ENCODE data around the gene ABI3BP. TPM values are rescaled to one million over a fixed set of nuclear protein-coding genes. Genes with fewer than 3 reads are reported as not detected.

Gene ABI3BP
- total RNA-seq, 1 donor from 2014 or later: 1.1 TPM

GRCh38 chr3:100981164-100981911, 11.9 kb downstream of the ABI3BP start:
- FAIRE-seq (no peak), DNase-seq (ENCODE audit: low read depth) (no peak)
- Histone ChIP-seq H4K20me1 (ENCODE audit: insufficient read depth, low read length) (no peaks in the 10 kb centered on the region), H3K27ac (ENCODE audit: low read depth, low read length) (no peak overlapping the region), H3K9ac (ENCODE audit: low read length) (no peak overlapping the region), H2AFZ (ENCODE audit: low read depth, low read length) (no peak overlapping the region), H3K4me2 (ENCODE audit: low read length) (no peak overlapping the region), H3K36me3 (ENCODE audit: insufficient read depth, low read length) (no peaks in the 10 kb centered on the region), H3K4me3 (ENCODE audit: insufficient read depth, low read depth, low read length) (no peak overlapping the region), H3K79me2 (ENCODE audit: insufficient read depth, low read length) (no peaks in the 10 kb centered on the region), H3K27me3 (ENCODE audit: insufficient read depth, low read length) (no peaks in the 10 kb centered on the region), H3K4me1 (ENCODE audit: insufficient read depth, low read length) (no peaks in the 10 kb centered on the region), H3K9me3 (ENCODE audit: insufficient read depth, low read depth, low read length) (no peaks in the 10 kb centered on the region)
- Mint-ChIP-seq H3K36me3 (ENCODE audit: low read depth, unreplicated experiment) (no peaks in the 10 kb centered on the region), H3K9me3 (ENCODE audit: unreplicated experiment) (no peaks in the 10 kb centered on the region), H3K4me1 (ENCODE audit: low read depth, unreplicated experiment) (peaks cover 5% of the 10 kb centered on the region), H3K4me3 (ENCODE audit: unreplicated experiment) (no peak overlapping the region), H3K27me3 (ENCODE audit: low read depth, unreplicated experiment) (peaks cover 3% of the 10 kb centered on the region), H3K27ac (ENCODE audit: unreplicated experiment) (no peak overlapping the region)
- TF ChIP-seq EZH2 (IDR thresholded peaks at IDR 0.05; ENCODE audit: insufficient read depth, low read length) (no peak), CTCF (IDR thresholded peaks at IDR 0.05; ENCODE audit: insufficient read depth, low read depth, low read length) (no peak)

GRCh38 chr3:100978011-100978659, 15.1 kb downstream of the ABI3BP start:
- Mint-ChIP-seq H3K9me3 (ENCODE audit: unreplicated experiment) (no peaks in the 10 kb centered on the region), H3K4me1 (ENCODE audit: low read depth, unreplicated experiment) (peaks cover 6% of the 10 kb centered on the region), H3K27ac (ENCODE audit: unreplicated experiment) (no peak overlapping the region), H3K36me3 (ENCODE audit: low read depth, unreplicated experiment) (no peaks in the 10 kb centered on the region), H3K27me3 (ENCODE audit: low read depth, unreplicated experiment) (peaks cover 3% of the 10 kb centered on the region), H3K4me3 (ENCODE audit: unreplicated experiment) (no peak overlapping the region)
- Histone ChIP-seq H3K9ac (ENCODE audit: low read length) (no peak overlapping the region), H3K4me3 (ENCODE audit: insufficient read depth, low read depth, low read length) (no peak overlapping the region), H3K9me3 (ENCODE audit: insufficient read depth, low read depth, low read length) (no peaks in the 10 kb centered on the region), H3K4me2 (ENCODE audit: low read length) (no peak overlapping the region), H3K27me3 (ENCODE audit: insufficient read depth, low read length) (no peaks in the 10 kb centered on the region), H3K27ac (ENCODE audit: low read depth, low read length) (no peak overlapping the region), H3K36me3 (ENCODE audit: insufficient read depth, low read length) (no peaks in the 10 kb centered on the region), H4K20me1 (ENCODE audit: insufficient read depth, low read length) (no peaks in the 10 kb centered on the region), H3K79me2 (ENCODE audit: insufficient read depth, low read length) (no peaks in the 10 kb centered on the region), H2AFZ (ENCODE audit: low read depth, low read length) (no peak overlapping the region), H3K4me1 (ENCODE audit: insufficient read depth, low read length) (no peaks in the 10 kb centered on the region)
- TF ChIP-seq EZH2 (IDR thresholded peaks at IDR 0.05; ENCODE audit: insufficient read depth, low read length) (no peak), CTCF (IDR thresholded peaks at IDR 0.05; ENCODE audit: insufficient read depth, low read depth, low read length) (no peak)
- FAIRE-seq: peak; percentile 13
- peak; percentile 16 for DNase-seq (ENCODE audit: low read depth)

- no peaks in the 10 kb centered on the region for H3K9me3 Mint-ChIP-seq (ENCODE audit: unreplicated experiment)
- Histone ChIP-seq H3K27ac (ENCODE audit: low read depth, low read length) (no peak overlapping the region), H3K36me3 (ENCODE audit: insufficient read depth, low read length) (no peaks in the 10 kb centered on the region), H3K4me2 (ENCODE audit: low read length) (no peak overlapping the region), H2AFZ (ENCODE audit: low read depth, low read length) (no peak overlapping the region), H3K4me3 (ENCODE audit: insufficient read depth, low read depth, low read length) (no peak overlapping the region), H3K4me1 (ENCODE audit: insufficient read depth, low read length) (no peaks in the 10 kb centered on the region), H3K9ac (ENCODE audit: low read length) (no peak overlapping the region), H3K79me2 (ENCODE audit: insufficient read depth, low read length) (no peaks in the 10 kb centered on the region), H4K20me1 (ENCODE audit: insufficient read depth, low read length) (no peaks in the 10 kb centered on the region), H3K9me3 (ENCODE audit: insufficient read depth, low read depth, low read length) (no peaks in the 10 kb centered on the region), H3K27me3 (ENCODE audit: insufficient read depth, low read length) (no peaks in the 10 kb centered on the region)
- peaks cover 9% of the 10 kb centered on the region for H3K4me1 Mint-ChIP-seq (ENCODE audit: low read depth, unreplicated experiment)
- no peaks in the 10 kb centered on the region for H3K36me3 Mint-ChIP-seq (ENCODE audit: low read depth, unreplicated experiment)
- H3K4me3 Mint-ChIP-seq (ENCODE audit: unreplicated experiment): no peak overlapping the region
- no peak overlapping the region for H3K27ac Mint-ChIP-seq (ENCODE audit: unreplicated experiment)
- FAIRE-seq (no peak), DNase-seq (ENCODE audit: low read depth) (no peak)
- TF ChIP-seq EZH2 (IDR thresholded peaks at IDR 0.05; ENCODE audit: insufficient read depth, low read length) (no peak), CTCF (IDR thresholded peaks at IDR 0.05; ENCODE audit: insufficient read depth, low read depth, low read length) (no peak)
- peaks cover 3% of the 10 kb centered on the region for H3K27me3 Mint-ChIP-seq (ENCODE audit: low read depth, unreplicated experiment)
These were observed 16.6 kb downstream of the ABI3BP start for GRCh38 chr3:100976611-100977010.

Data from astrocyte (in vitro differentiated cells and primary cell).